HuH-7.5 (cell line): ENCODE results near the gene TTL.

Experiments used
- DNase-seq: peaks from one replicate; pipeline ENCODE4 v3.0.0; 2011; ENCODE audit warnings: low spot score

Gene TTL

DNA sequence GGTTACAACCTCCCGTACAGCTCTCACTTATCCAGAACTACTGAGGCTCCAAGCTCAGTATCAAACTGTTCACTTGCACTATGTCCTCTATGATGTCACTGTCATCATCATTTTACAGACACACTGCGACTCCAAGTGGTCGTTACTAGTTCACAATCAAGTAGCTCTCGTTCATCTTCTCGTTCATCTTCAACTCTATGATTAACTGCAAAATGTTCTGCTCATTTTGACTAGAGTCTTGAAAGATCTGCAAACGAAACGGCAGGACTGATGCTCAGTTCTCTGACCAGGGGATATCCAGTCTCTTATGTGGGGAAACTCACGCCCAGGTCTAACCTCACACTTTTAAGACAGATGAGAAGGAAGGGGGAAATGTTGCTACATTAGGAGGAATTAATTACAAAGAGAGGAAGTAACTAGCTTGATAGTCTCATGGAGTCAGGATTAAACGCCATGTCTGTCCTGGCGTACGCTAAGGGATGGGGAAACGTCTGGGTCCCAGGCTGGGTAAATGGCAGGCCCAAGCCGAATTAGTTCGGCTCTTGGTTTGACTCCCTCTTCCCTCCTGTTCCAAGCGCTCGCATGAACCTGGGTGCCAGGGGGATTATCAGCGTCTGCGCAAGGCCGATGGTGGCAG is 101.7 kb downstream of the TTL start:
- DNase-seq: no peak

DNA sequence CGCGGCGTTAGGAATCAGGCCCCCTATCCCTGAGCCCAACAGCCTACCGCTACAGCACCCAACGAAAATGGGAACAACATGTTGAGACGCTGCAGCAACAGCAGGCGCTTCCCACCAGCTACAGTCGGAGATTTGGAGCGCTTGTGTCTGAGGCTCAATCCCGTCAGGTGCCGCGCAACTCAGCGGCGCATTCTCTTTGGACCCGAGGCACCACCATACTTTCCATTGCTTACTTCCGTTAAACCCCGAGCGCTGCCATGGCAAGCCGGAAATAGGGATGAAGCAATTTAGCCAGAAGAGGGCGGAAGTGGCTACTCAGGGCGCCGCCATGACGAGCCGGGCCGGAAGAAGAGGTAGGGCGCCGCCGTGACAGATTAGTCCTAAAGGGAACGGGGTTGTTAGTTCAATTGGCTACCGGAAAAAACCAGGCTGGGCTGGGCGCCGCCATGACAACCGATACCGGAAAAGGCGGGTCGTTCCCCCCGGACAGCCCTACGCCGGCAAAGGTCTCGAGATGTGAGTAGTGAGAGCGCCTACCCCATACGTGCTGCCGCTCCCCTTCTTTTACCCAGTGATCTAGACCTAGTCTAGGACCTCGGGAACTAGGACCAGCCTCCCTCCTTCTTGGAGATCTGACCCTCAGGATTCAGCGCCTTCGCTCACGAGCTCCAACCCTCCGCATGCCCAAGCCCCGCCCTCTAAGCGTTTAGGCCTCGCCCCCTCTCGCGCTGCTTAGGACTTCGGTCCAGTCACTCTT is 102.4 kb downstream of the TTL start, which contains the start of gene CHCHD5:
CHCHD5 (plus strand) TSS at position 476 of the 757 bp plus-strand sequence; CDS start at position 515, 39 bp downstream.
- DNase-seq: peak; percentile 65

DNA sequence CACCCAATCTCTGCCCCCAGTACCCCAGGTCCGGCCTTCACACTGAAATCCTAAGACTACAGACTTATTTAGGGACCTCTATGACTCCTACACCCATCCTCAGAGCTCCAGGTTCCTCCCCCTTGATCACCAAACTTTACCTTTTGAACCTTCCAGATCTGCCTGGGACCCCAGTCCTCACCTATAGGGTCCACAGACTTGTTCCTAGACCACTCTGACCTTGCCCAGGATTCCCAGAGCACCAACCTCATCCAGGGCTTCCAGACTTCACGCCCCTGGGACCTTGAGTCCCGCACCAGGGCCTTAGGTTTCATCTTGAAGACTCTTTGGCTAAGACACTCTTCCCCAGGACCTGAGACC is 102.9 kb downstream of the TTL start:
- no peak for DNase-seq

DNA sequence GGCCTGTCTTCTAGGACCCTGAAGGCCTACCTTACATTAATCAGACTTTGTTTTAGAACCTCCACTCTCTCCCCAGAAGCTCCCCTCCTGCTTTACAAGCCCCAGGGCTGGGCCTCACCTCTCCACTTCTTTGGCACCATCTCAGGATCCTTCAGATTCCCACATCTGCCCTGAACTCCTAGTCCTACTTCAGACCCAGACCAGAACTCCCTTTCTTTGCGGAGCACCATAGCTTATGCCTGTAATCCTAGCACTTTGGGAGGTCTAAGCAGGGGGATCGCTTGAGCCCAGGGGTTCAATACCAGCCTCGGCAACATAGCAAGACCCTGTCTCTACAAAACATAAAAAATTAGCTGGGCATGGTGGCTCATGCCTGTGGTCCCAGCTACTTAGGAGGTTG is 103.4 kb downstream of the TTL start:
- no peak for DNase-seq

DNA sequence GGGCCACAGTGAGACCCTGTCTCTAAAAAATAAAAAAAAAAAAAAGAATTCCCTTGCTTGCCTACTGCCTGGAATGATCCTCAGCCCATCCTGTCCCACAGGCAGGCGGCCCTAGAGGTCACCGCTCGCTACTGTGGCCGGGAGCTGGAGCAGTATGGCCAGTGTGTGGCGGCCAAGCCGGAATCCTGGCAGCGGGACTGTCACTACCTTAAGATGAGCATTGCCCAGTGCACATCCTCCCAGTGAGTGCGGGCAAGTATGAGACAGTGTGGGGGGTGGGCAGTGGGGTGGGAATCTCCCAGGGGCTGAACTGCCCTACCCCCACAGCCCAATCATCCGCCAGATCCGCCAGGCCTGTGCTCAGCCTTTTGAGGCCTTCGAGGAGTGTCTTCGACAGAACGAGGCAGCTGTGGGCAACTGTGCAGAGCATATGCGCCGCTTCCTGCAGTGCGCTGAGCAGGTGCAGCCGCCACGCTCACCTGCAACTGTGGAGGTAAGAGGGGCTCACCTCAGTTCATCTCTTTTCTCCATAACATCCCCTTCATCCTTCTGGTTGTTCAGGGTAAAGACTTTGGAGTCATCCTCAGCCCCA is 104.0 kb downstream of the TTL start:
- DNase-seq: no peak

DNA sequence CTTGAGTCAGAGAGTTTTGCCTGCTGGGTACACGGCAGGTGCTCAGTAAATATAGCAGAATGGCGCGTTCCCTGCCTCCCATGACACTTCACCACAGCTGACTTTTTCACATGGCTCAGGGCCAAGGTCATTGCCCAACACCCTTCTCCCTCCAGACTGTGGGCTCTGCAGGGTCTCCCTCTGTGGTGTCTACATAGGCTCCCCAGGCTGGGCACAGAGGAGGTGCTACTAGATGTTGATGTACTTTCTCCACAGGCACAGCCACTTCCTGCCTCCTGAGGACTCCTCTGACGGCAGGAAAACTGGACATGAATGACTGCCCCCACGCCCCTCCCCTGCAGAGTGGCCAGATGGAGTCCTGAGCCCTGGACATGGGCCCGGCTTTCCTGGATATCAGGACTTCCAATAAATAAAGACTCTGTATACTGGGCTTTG is 106.7 kb downstream of the TTL start:
- DNase-seq: no peak
